Keratinocyte (primary cell): ENCODE data around the gene PAX2. TPM values are rescaled to one million over a fixed set of nuclear protein-coding genes. Genes with fewer than 3 reads are reported as not detected.

Experiments used
- DNase-seq: peaks from one replicate; pipeline ENCODE4 v3.0.0-alpha.2; 2011; ENCODE audit warnings: low read depth, missing footprints, low spot score
- FAIRE-seq: peaks from 2 replicates; lab custom pipeline; 2011; peaks lifted over from hg19 to GRCh38; lab: Jason Lieb, UNC
- H2AFZ ChIP-seq: 2 replicates; pipeline ENCODE4 v1.6.0; 2012; ENCODE audit warnings: low read length, control low read depth, inconsistent platforms; ENCODE audit not compliant: control insufficient read depth
- H3K27ac ChIP-seq: 2 replicates; pipeline ENCODE4 v1.5.1; 2011; ENCODE audit warnings: low read length; ENCODE audit not compliant: control insufficient read depth, insufficient read depth
- H3K27me3 ChIP-seq: 3 replicates; pipeline ENCODE4 v1.6.0; 2011; ENCODE audit warnings: low read length; ENCODE audit not compliant: control insufficient read depth, insufficient read depth; ENCODE audit errors: extremely low read depth
- H3K36me3 ChIP-seq, 2 experiments: 2 replicates in 1 of 2; 3 replicates in 1 of 2; pipeline ENCODE4 v1.5.1; 2011; ENCODE audit warnings: low read length in 2 of 2, mild to moderate bottlenecking in 1 of 2; ENCODE audit not compliant: control insufficient read depth in 2 of 2, insufficient read depth in 2 of 2; ENCODE audit errors: extremely low read depth in 1 of 2
- H3K4me1 ChIP-seq: 3 replicates; pipeline ENCODE4 v1.5.1; 2011; ENCODE audit warnings: low read length; ENCODE audit not compliant: control insufficient read depth, insufficient read depth; ENCODE audit errors: extremely low read depth
- H3K4me2 ChIP-seq: 3 replicates; pipeline ENCODE4 v1.6.0; 2011; ENCODE audit warnings: low read depth, low read length; ENCODE audit not compliant: control insufficient read depth, insufficient read depth; ENCODE audit errors: extremely low read depth
- H3K4me3 ChIP-seq, 3 experiments: fragments of 200-600 bp in 1 of 3; sonication (generic) in 1 of 3; 2 replicates in 2 of 3; 3 replicates in 1 of 3; pipeline ENCODE4 v1.5.1; 2011 to 2016; ENCODE audit warnings: low read length in 3 of 3, mild to moderate bottlenecking in 3 of 3, control low read depth in 2 of 3, inconsistent platforms in 1 of 3, low read depth in 1 of 3, mixed read lengths in 1 of 3, mixed run types in 1 of 3, moderate library complexity in 1 of 3; ENCODE audit not compliant: control insufficient read depth in 2 of 3, insufficient read depth in 2 of 3; ENCODE audit errors: extremely low read depth in 1 of 3
- H3K79me2 ChIP-seq: 2 replicates; pipeline ENCODE4 v1.6.0; 2012; ENCODE audit warnings: low read length; ENCODE audit not compliant: control insufficient read depth, insufficient read depth
- H3K9ac ChIP-seq: 3 replicates; pipeline ENCODE4 v1.6.0; 2011; ENCODE audit warnings: low read length; ENCODE audit not compliant: control insufficient read depth, insufficient read depth; ENCODE audit errors: extremely low read depth
- H3K9me1 ChIP-seq: 3 replicates; pipeline ENCODE4 v1.6.0; 2011; ENCODE audit warnings: low read length; ENCODE audit not compliant: control insufficient read depth, insufficient read depth; ENCODE audit errors: extremely low read depth
- H3K9me3 ChIP-seq: 2 replicates; pipeline ENCODE4 v1.5.1; 2012; ENCODE audit warnings: low read depth, low read length; ENCODE audit not compliant: control insufficient read depth
- H4K20me1 ChIP-seq: 3 replicates; pipeline ENCODE4 v1.6.0; 2011; ENCODE audit warnings: low read length; ENCODE audit not compliant: control insufficient read depth, insufficient read depth; ENCODE audit errors: extremely low read depth
- EZH2 ChIP-seq: IDR thresholded peaks from one replicate; pipeline ENCODE4 v1.6.1; 2012; ENCODE audit warnings: inconsistent platforms, mild to moderate bottlenecking, low read length, moderate library complexity
- dilution Hi-C: fragments of 300-500 bp; cut with MboI; formaldehyde crosslinking; loops from one replicate; pipeline ENCODE4 v1.7.0; 2020; ENCODE audit warnings: low sequenced_read_pairs; ENCODE audit not compliant: extremely low pct_ligation_motif_present
- polyA plus RNA-seq, 5 experiments: library from polyadenylated mRNA; depleted of rRNA in 3 of 5; stranded (reverse) in 3 of 5; stranded (forward) in 1 of 5; unstranded in 1 of 5; fragments of >200 nt; gene quantifications; 1 replicate in 1 of 5; 2 replicates in 3 of 5; 3 replicates in 1 of 5; pipeline versions ENCODE4 v1.2.1 to v1.2.3, GENCODE V29; 2011 to 2012; ENCODE audit warnings: missing spikeins in 2 of 5, low read depth in 1 of 5, low replicate concordance in 1 of 5
- TF ChIP-seq, protein P1 (sequence below), 3 experiments: IDR thresholded peaks in 1 of 3; conservative IDR thresholded peaks in 1 of 3; optimal IDR thresholded peaks in 1 of 3; 2 replicates in 2 of 3; 3 replicates in 1 of 3; pipeline versions ENCODE3 to v1.5.1; 2011; ENCODE audit warnings: low read length in 3 of 3, mild to moderate bottlenecking in 3 of 3, moderate library complexity in 2 of 3, control low read depth in 1 of 3, inconsistent platforms in 1 of 3; ENCODE audit not compliant: insufficient read depth in 2 of 3; ENCODE audit errors: extremely low read depth in 1 of 3

Gene PAX2
- polyA plus RNA-seq, 1 donor (not counting 4 experiments of a cell fraction or from before 2014, with no cell fraction given): not detected

DNA sequence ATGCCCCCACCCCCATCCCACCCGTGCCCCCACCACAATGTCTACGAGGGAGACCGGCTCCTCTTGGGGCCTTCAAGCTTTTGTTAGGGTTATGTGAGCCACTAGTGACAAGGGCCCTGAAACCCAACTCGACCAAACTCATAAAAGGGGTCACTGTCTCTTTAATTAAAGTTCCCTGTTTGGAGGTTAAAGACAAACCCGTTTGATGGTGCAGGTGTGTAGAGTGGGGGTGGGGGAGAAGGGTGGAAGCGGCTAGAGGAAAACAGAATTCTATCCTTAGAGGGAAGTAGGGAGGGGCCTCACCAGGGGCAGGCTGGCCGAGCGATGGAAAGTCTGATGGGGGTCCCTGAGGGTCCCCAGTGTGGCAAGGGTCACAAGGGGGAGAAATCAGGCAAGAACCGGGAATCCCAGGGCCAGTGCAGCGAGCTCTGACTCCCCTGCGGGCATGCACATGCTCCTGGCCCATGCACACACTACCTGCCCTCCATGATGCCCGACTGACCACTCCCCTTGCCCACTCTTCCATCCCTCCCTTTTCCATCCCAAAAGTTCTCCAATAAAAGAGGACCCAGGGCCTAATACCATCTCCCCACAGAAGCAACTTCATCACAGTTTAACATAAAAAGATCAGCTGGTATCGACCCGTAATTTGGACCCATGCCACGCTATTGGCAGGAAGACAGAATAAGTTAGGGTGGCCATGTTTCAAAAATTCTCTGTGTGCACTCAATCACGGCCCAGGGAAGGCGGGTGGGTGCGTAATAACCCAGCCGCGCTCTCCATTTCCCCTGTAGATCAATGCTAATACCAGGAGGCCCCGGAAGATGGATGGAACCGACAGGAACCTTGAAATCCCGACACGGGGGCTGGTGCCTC lies 131.4 kb downstream of the PAX2 start:
- TF ChIP-seq, protein P1, sequence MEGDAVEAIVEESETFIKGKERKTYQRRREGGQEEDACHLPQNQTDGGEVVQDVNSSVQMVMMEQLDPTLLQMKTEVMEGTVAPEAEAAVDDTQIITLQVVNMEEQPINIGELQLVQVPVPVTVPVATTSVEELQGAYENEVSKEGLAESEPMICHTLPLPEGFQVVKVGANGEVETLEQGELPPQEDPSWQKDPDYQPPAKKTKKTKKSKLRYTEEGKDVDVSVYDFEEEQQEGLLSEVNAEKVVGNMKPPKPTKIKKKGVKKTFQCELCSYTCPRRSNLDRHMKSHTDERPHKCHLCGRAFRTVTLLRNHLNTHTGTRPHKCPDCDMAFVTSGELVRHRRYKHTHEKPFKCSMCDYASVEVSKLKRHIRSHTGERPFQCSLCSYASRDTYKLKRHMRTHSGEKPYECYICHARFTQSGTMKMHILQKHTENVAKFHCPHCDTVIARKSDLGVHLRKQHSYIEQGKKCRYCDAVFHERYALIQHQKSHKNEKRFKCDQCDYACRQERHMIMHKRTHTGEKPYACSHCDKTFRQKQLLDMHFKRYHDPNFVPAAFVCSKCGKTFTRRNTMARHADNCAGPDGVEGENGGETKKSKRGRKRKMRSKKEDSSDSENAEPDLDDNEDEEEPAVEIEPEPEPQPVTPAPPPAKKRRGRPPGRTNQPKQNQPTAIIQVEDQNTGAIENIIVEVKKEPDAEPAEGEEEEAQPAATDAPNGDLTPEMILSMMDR (optimal IDR thresholded peaks at IDR 0.05 in 1 of 3, IDR thresholded peaks at IDR 0.05 in 1 of 3, conservative IDR thresholded peaks at IDR 0.05 in 1 of 3; ENCODE audit: extremely low read depth in 1 of 3, insufficient read depth in 2 of 3, low read length in 3 of 3): no peak
- no peak for TF ChIP-seq EZH2
- peaks cover 27% of the 10 kb centered on the region for H3K27me3 ChIP-seq
- DNase-seq: no peak

DNA sequence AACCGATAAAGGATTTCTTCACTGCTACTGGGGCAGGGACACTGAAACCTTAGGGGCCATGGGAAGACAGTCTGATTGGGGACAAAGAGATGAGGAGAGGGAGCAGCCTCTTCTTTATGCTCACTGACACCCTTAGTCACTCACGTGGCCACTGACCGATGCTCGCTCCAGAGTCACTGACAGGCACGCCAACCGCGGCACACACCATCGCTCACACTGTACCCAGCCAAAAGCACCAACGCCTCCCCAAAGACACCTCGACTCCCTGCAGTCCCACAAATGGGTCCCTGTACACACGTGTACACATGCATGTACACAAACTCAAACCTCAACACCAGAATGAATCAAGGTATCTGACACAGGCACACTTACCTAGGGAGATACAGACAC lies 132.1 kb downstream of the PAX2 start:
- Histone ChIP-seq H3K4me2 (no peak overlapping the region), H3K79me2 (no peaks in the 10 kb centered on the region), H3K4me1 (no peaks in the 10 kb centered on the region), H3K27me3 (peaks cover 27% of the 10 kb centered on the region), H3K27ac (no peak overlapping the region), H3K9me1 (no peaks in the 10 kb centered on the region), H3K36me3 (no peaks in the 10 kb centered on the region), H3K4me3 (no peak overlapping the region), H3K9ac (no peak overlapping the region), H2AFZ (no peak overlapping the region), H4K20me1 (no peaks in the 10 kb centered on the region), H3K9me3 (no peaks in the 10 kb centered on the region)
- TF ChIP-seq, protein P1 (optimal IDR thresholded peaks at IDR 0.05 in 1 of 3, IDR thresholded peaks at IDR 0.05 in 1 of 3, conservative IDR thresholded peaks at IDR 0.05 in 1 of 3; ENCODE audit: extremely low read depth in 1 of 3, insufficient read depth in 2 of 3, low read length in 3 of 3): no peak
- no peak for TF ChIP-seq EZH2
- no peak for DNase-seq
- dilution Hi-C loops: loop anchor here (25.0 kb wide), 1 partner anchor 315 kb away; no protein-coding TSS in a partner anchor
- FAIRE-seq: no peak

More for the DNA sequence above, 131.4 kb downstream of the PAX2 start:
- no peaks in the 10 kb centered on the region for H3K4me1 ChIP-seq
- H2AFZ ChIP-seq: no peak overlapping the region
- H4K20me1 ChIP-seq: no peaks in the 10 kb centered on the region
- H3K4me3 ChIP-seq: no peak overlapping the region
- H3K9me1 ChIP-seq: no peaks in the 10 kb centered on the region
- FAIRE-seq: no peak
- H3K79me2 ChIP-seq: no peaks in the 10 kb centered on the region
- H3K9me3 ChIP-seq: no peaks in the 10 kb centered on the region
- H3K27ac ChIP-seq: no peak overlapping the region
- dilution Hi-C loops: loop anchor here (25.0 kb wide), 1 partner anchor 315 kb away; no protein-coding TSS in a partner anchor
- no peak overlapping the region for H3K4me2 ChIP-seq
- H3K9ac ChIP-seq: no peak overlapping the region
- no peaks in the 10 kb centered on the region for H3K36me3 ChIP-seq
